Measurements from ENCODE around the gene PRSS53. TPM values are rescaled to one million over a fixed set of nuclear protein-coding genes. Genes with fewer than 3 reads are reported as not detected.
A peak's percentile ranks its signal among the peaks of the same experiment; 100 is the strongest.

The PRSS53 gene
- total RNA-seq, 1 donor from 2014 or later = 5.1 TPM

- H3K36me3 Mint-ChIP-seq = peaks cover 11% of the 10 kb centered on the region
- no peak for DNase-seq (ENCODE audit: extremely low spot score, unreplicated experiment)
- H3K27me3 Mint-ChIP-seq = no peaks in the 10 kb centered on the region
- H3K4me1 Mint-ChIP-seq (ENCODE audit: unreplicated experiment) = peaks cover 2% of the 10 kb centered on the region
- H3K27ac Mint-ChIP-seq = peak overlapping the region; percentile 62
- no peaks in the 10 kb centered on the region for H3K9me3 Mint-ChIP-seq
- TF ChIP-seq, protein P1, sequence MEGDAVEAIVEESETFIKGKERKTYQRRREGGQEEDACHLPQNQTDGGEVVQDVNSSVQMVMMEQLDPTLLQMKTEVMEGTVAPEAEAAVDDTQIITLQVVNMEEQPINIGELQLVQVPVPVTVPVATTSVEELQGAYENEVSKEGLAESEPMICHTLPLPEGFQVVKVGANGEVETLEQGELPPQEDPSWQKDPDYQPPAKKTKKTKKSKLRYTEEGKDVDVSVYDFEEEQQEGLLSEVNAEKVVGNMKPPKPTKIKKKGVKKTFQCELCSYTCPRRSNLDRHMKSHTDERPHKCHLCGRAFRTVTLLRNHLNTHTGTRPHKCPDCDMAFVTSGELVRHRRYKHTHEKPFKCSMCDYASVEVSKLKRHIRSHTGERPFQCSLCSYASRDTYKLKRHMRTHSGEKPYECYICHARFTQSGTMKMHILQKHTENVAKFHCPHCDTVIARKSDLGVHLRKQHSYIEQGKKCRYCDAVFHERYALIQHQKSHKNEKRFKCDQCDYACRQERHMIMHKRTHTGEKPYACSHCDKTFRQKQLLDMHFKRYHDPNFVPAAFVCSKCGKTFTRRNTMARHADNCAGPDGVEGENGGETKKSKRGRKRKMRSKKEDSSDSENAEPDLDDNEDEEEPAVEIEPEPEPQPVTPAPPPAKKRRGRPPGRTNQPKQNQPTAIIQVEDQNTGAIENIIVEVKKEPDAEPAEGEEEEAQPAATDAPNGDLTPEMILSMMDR (conservative IDR thresholded peaks at IDR 0.05) = no peak
- H3K4me3 Mint-ChIP-seq = peak overlapping the region; percentile 58
Measured at GRCh38 chr16:31113121-31114120, 24.7 kb upstream of the PRSS53 start.

- Mint-ChIP-seq H3K4me1 (ENCODE audit: unreplicated experiment) (peaks cover 5% of the 10 kb centered on the region), H3K9me3 (no peaks in the 10 kb centered on the region), H3K4me3 (no peak overlapping the region), H3K36me3 (peaks cover 11% of the 10 kb centered on the region), H3K27me3 (no peaks in the 10 kb centered on the region), H3K27ac (no peak overlapping the region)
- TF ChIP-seq, protein P1 (conservative IDR thresholded peaks at IDR 0.05) = no peak
- DNase-seq (ENCODE audit: extremely low spot score, unreplicated experiment) = no peak
Measured at GRCh38 chr16:31112711-31113110, 24.0 kb upstream of the PRSS53 start.

GRCh38 chr16:31111881-31112466 is 23.2 kb upstream of the PRSS53 start:
- DNase-seq (ENCODE audit: extremely low spot score, unreplicated experiment) = no peak
- Mint-ChIP-seq H3K27me3 (no peaks in the 10 kb centered on the region), H3K9me3 (no peaks in the 10 kb centered on the region), H3K4me3 (no peak overlapping the region), H3K4me1 (ENCODE audit: unreplicated experiment) (peaks cover 10% of the 10 kb centered on the region), H3K27ac (no peak overlapping the region), H3K36me3 (peaks cover 11% of the 10 kb centered on the region)
- TF ChIP-seq, protein P1 (conservative IDR thresholded peaks at IDR 0.05) = no peak

- no peak for DNase-seq (ENCODE audit: extremely low spot score, unreplicated experiment)
- TF ChIP-seq, protein P1 (conservative IDR thresholded peaks at IDR 0.05) = no peak
- H3K9me3 Mint-ChIP-seq = no peaks in the 10 kb centered on the region
- peak overlapping the region; percentile 87 for H3K4me3 Mint-ChIP-seq
- no peaks in the 10 kb centered on the region for H3K27me3 Mint-ChIP-seq
- H3K27ac Mint-ChIP-seq = no peak overlapping the region
- H3K4me1 Mint-ChIP-seq (ENCODE audit: unreplicated experiment) = peaks cover 10% of the 10 kb centered on the region
- H3K36me3 Mint-ChIP-seq = peaks cover 11% of the 10 kb centered on the region
Measured at GRCh38 chr16:31110106-31111034, 21.6 kb upstream of the PRSS53 start.

DNA sequence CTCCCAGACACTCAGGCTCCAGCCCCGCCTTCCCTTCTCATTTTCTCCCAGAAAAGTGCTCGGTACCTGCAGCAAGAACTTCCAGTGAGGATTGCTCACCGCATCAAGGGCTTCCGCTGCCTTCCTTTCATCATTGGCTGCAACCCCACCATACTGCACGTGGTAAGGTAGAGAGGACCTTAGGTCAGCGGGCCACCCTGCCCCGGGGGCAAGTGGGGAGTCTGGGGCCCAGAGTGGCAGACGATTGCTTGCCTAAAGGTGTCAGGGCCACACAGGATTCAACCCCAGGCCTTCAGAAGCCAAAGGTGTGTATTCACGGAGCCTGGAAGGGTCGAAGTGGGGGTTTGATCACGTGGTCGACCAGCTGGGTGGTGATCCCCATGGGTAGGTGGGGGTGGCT is 20.9 kb upstream of the PRSS53 start:
- Mint-ChIP-seq H3K27me3 (no peaks in the 10 kb centered on the region), H3K27ac (no peak overlapping the region), H3K9me3 (no peaks in the 10 kb centered on the region), H3K4me1 (ENCODE audit: unreplicated experiment) (peaks cover 10% of the 10 kb centered on the region), H3K36me3 (peaks cover 11% of the 10 kb centered on the region), H3K4me3 (peak overlapping the region; percentile 87)
- DNase-seq (ENCODE audit: extremely low spot score, unreplicated experiment) = no peak
- TF ChIP-seq, protein P1 (conservative IDR thresholded peaks at IDR 0.05) = no peak
